Peyer's patch (tissue), 4 donors: ENCODE results near the gene TRIM14.

Experiments used
- POLR2A ChIP-seq, 2 donors: fragments of 450-650 bp; IDR thresholded peaks; one replicate each; pipeline ENCODE4 v1.5.1; 2017; ENCODE audit warnings: antibody characterized with exemption in 2 of 2, mild to moderate bottlenecking in 2 of 2, moderate library complexity in 2 of 2
- TF ChIP-seq, protein P1 (sequence below), 6 experiments: fragments of 450-650 bp in 4 of 6; fragments of 200-600 bp in 2 of 6; sonication (generic) in 1 of 6; IDR thresholded peaks; one replicate each; pipeline ENCODE4 v1.5.1; 2017 to 2019; ENCODE audit warnings: antibody characterized with exemption in 6 of 6, mild to moderate bottlenecking in 3 of 6, moderate library complexity in 1 of 6

DNA sequence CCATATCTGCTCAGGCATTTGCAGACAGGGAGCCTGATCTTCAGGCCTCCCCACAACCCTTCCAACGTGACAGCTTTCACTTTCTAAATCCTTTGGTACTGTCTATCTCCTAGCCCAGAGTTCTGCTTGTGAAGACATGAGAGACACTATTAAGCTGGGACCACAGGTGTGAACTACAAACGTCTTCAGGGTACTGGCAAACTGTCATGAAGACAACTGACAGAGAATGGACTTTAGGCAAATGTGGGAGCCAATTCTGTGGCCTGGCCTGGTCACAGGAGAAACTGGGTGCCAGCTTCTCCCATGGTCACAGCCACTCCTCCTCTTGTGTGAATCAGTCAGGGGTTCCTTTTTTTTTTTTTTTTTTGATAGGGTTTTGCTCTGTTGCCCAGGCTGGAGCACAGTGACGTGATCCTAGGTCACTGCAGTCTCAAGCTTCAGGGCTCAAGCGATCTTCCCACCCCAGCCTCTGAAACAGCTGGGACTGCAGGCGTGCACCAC is 10.4 kb downstream of the TRIM14 start:
- TF ChIP-seq, protein P1, sequence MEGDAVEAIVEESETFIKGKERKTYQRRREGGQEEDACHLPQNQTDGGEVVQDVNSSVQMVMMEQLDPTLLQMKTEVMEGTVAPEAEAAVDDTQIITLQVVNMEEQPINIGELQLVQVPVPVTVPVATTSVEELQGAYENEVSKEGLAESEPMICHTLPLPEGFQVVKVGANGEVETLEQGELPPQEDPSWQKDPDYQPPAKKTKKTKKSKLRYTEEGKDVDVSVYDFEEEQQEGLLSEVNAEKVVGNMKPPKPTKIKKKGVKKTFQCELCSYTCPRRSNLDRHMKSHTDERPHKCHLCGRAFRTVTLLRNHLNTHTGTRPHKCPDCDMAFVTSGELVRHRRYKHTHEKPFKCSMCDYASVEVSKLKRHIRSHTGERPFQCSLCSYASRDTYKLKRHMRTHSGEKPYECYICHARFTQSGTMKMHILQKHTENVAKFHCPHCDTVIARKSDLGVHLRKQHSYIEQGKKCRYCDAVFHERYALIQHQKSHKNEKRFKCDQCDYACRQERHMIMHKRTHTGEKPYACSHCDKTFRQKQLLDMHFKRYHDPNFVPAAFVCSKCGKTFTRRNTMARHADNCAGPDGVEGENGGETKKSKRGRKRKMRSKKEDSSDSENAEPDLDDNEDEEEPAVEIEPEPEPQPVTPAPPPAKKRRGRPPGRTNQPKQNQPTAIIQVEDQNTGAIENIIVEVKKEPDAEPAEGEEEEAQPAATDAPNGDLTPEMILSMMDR (IDR thresholded peaks at IDR 0.05): no peak
- TF ChIP-seq POLR2A (IDR thresholded peaks at IDR 0.05): no peak
